ENCODE results near the gene FAM170A. TPM values are rescaled to one million over a fixed set of nuclear protein-coding genes. Genes with fewer than 3 reads are reported as not detected.

The FAM170A gene
- total RNA-seq, 1 experiment from 2014 or later = 0.39 TPM

DNA sequence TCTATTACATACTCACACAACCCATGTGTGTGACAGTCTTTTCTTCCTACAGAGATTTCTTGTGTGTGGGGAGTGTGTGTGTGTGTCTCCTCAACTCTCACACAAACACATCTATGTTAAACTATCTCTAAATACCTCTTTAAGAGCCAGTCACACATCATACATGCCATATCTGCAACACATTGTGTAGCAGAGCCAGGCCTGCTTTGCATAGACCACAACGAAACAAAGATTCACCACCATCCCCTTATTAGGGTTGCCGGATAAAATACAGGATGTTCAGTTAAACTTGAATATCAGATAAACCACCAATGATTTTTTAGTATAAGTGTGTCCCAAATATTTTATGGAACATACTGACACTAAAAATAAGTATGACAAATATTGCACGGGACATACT, 2.3 kb downstream of the FAM170A start:
- BruUV-seq (replicated peaks) = no TSS peak

More for the DNA sequence above, 2.3 kb downstream of the FAM170A start:
- ChIA-PET CTCF (no interaction called here), POLR2A (no interaction called here), RAD21 (ENCODE audit: low non-redundant PET in 1 of 2, low total read pairs in 2 of 2, uncharacterized antibody in 2 of 2, unreplicated experiment in 2 of 2) (no interaction called here)
- intact Hi-C loops (cut with micrococcal nuclease) = no loop called here
- Histone ChIP-seq H3K79me2 (ENCODE audit: insufficient read depth, low read length) (no peaks in the 10 kb centered on the region), H3K9me2 (ENCODE audit: insufficient read depth) (no peaks in the 10 kb centered on the region), H3K9ac (ENCODE audit: low read length) (no peak overlapping the region), H3K4me2 (ENCODE audit: low read length) (no peak overlapping the region), H3K4me1 (ENCODE audit: control insufficient read depth in 1 of 2, insufficient read depth in 2 of 2, low read length in 2 of 2) (no peaks in the 10 kb centered on the region), H3K36me3 (ENCODE audit: control insufficient read depth in 1 of 2, insufficient read depth in 2 of 2, low read length in 2 of 2) (no peaks in the 10 kb centered on the region), H3K27me3 (ENCODE audit: insufficient read depth, low read length) (no peaks in the 10 kb centered on the region), H3K4me3 (replicated peaks in 1 of 2; ENCODE audit: low read depth in 1 of 2, low read length in 2 of 2) (no peak overlapping the region), H3K9me3 (ENCODE audit: control insufficient read depth in 1 of 2, insufficient read depth in 1 of 2, low read depth in 1 of 2, low read length in 2 of 2) (no peaks in the 10 kb centered on the region), H3K27ac (ENCODE audit: low read depth, low read length) (no peak overlapping the region), H2AFZ (ENCODE audit: low read depth, low read length, poor library complexity, severe bottlenecking) (no peak overlapping the region), H4K20me1 (ENCODE audit: insufficient read depth) (no peaks in the 10 kb centered on the region)
- DNase-seq (ENCODE audit: low read depth, low spot score) = no peak
- no peak for ATAC-seq
- TF ChIP-seq, protein P1, sequence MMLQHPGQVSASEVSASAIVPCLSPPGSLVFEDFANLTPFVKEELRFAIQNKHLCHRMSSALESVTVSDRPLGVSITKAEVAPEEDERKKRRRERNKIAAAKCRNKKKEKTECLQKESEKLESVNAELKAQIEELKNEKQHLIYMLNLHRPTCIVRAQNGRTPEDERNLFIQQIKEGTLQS (IDR thresholded peaks at IDR 0.05) = no peak
- TF ChIP-seq SIN3A (IDR thresholded peaks at IDR 0.05; ENCODE audit: low read depth) = no peak
- no peak for TF ChIP-seq SRF (IDR thresholded peaks at IDR 0.05; ENCODE audit: low read depth)
- TF ChIP-seq EZH2phosphoT487 (IDR thresholded peaks at IDR 0.05; ENCODE audit: borderline replicate concordance) = no peak
- TF ChIP-seq EGR1 (IDR thresholded peaks at IDR 0.05; ENCODE audit: low read depth) = no peak
- TF ChIP-seq ZNF274 (IDR thresholded peaks at IDR 0.05; ENCODE audit: low read depth, low read length) = no peak
- TF ChIP-seq, protein P2, sequence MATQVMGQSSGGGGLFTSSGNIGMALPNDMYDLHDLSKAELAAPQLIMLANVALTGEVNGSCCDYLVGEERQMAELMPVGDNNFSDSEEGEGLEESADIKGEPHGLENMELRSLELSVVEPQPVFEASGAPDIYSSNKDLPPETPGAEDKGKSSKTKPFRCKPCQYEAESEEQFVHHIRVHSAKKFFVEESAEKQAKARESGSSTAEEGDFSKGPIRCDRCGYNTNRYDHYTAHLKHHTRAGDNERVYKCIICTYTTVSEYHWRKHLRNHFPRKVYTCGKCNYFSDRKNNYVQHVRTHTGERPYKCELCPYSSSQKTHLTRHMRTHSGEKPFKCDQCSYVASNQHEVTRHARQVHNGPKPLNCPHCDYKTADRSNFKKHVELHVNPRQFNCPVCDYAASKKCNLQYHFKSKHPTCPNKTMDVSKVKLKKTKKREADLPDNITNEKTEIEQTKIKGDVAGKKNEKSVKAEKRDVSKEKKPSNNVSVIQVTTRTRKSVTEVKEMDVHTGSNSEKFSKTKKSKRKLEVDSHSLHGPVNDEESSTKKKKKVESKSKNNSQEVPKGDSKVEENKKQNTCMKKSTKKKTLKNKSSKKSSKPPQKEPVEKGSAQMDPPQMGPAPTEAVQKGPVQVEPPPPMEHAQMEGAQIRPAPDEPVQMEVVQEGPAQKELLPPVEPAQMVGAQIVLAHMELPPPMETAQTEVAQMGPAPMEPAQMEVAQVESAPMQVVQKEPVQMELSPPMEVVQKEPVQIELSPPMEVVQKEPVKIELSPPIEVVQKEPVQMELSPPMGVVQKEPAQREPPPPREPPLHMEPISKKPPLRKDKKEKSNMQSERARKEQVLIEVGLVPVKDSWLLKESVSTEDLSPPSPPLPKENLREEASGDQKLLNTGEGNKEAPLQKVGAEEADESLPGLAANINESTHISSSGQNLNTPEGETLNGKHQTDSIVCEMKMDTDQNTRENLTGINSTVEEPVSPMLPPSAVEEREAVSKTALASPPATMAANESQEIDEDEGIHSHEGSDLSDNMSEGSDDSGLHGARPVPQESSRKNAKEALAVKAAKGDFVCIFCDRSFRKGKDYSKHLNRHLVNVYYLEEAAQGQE (IDR thresholded peaks at IDR 0.05; ENCODE audit: low read depth) = no peak
- no peak for TF ChIP-seq RAD21 (IDR thresholded peaks at IDR 0.05; ENCODE audit: low read depth)
